HG03108 (cell line): ENCODE results near the gene KIF1C.
A peak's percentile ranks its signal among the peaks of the same experiment; 100 is the strongest.

Source experiments
- ATAC-seq: cut with Tn5 transposase; IDR thresholded peaks from one replicate; pipeline ENCODE4 v1.9.1; 2021; ENCODE audit warnings: moderate library complexity; ENCODE audit not compliant: unreplicated experiment

Gene KIF1C

GRCh38 chr17:4968486-4969046 is 29.2 kb upstream of the KIF1C start:
- no peak for ATAC-seq

DNA sequence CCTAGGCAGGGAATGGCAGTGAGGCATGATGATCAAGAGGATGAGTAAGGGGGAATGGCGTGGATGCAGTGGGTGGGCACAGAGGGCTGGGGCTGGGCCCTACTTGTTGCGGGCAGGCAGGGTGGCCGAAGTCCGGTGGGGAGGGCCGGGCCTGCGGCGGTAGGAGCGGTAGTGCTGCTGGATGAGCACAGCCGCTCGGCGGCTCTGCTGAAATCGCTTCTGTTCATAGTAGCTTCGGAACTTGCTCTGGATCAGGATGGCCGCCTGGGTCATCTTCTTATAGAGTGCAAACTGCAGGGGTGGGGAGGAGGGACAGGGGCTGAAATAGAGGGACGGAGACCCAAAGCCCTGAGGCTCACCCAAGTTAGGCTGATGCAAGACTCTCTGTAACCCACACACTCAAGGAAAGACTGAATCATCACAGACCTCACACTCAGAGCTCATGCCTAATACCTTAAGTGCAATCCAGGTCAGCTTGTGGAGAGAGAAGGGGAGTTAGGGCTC is 28.7 kb upstream of the KIF1C start:
- no peak for ATAC-seq

GRCh38 chr17:4969551-4970173 is 28.1 kb upstream of the KIF1C start:
- no peak for ATAC-seq

DNA sequence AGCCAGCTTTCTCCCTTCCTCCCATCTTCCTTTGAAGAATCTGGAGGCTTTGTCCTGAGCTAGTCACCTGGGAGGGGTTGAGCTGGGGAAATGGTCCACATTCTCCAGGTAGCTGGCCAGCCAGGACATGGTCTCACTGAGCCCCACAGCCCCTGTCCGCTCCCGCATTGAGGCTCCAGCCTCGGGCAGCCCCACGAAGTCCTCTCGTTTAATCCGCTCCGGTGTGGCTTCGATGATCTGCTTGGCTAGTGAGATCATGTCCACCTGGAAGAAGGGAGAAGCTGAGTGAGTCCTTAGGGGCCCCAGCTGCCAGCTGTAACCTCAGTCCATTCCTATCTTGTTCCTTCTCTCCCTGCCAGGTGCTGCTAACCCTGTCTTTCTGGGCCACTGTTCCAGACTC is 27.5 kb upstream of the KIF1C start:
- no peak for ATAC-seq

- ATAC-seq, result no peak
Measured at GRCh38 chr17:4971826-4972225, 25.9 kb upstream of the KIF1C start.

DNA sequence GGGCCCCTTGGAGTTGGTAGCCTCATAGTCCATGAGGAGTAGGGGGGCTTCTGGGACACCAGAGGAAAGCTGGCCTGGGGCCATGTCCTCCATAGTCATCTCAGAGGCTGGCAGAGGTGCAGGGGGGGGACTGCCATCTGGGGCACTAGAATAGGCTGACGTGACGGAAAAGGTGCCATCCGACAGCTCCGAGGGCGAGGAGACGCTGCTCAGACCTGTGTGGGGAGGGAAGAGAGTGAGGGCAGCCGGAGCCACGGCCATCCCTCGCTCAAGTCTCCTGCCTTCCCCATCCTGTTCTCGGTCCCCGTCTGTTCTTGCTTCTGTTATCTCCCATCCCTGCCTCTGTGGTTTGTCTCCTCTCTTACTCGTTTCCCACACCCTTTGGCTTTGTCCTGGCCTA is 25.4 kb upstream of the KIF1C start:
- ATAC-seq, result no peak

- ATAC-seq, result no peak
Measured at GRCh38 chr17:4972752-4973151, 25.0 kb upstream of the KIF1C start.

- ATAC-seq, result no peak
Measured at GRCh38 chr17:4973256-4974114, 24.3 kb upstream of the KIF1C start.

GRCh38 chr17:4974115-4974670 is 23.6 kb upstream of the KIF1C start:
- no peak for ATAC-seq

DNA sequence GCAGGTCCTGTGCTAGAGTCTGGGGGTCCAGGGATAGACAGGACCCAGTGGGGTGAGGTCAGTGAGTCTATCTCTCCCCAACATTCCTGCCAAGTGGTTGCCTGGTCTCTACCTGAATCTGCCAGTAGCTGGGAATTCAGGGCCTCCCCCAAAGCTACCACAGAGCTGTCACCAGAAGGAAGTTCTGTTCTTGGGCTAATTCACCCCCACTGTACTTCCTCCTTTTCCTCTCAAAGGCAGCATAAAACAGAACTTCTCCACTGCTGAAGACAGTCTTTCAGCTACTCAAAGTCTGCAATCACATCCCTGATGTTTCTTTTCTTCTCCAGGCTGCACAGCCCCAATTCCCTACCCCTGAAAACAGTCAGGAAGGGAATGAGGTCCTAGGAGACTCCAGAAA is 19.0 kb upstream of the KIF1C start:
- no peak for ATAC-seq

DNA sequence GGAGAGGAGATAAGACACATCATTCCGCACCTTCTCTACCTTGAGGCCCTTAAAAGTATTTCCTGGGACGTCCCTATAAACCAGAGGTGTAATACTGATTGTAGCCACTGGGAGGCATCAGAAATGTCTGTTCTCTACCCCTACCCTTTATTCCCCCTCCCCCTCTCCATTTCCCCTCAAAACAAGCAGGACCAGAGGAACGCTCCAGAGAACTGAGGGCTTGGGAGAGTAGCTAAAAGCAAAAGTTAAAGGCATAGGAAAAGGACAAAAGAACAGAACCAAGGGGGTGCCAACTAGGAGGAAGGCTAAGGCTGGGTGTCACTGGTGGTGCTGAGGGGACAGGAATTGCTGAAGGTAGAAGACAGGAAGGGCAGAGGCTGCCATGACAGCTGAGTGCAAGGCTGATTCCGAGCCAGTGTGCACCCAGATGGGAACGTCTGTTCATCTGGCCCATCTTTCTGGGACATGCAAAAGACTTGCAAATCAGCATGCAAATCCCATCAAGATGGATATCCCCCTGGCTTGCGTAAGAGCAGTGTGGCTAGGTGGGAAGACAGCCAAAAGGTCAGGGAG is 17.0 kb upstream of the KIF1C start:
- ATAC-seq, result no peak

- no peak for ATAC-seq
Measured at GRCh38 chr17:4982305-4982704, 15.4 kb upstream of the KIF1C start.

GRCh38 chr17:4986403-4986802 is 11.3 kb upstream of the KIF1C start:
- ATAC-seq, result no peak

DNA sequence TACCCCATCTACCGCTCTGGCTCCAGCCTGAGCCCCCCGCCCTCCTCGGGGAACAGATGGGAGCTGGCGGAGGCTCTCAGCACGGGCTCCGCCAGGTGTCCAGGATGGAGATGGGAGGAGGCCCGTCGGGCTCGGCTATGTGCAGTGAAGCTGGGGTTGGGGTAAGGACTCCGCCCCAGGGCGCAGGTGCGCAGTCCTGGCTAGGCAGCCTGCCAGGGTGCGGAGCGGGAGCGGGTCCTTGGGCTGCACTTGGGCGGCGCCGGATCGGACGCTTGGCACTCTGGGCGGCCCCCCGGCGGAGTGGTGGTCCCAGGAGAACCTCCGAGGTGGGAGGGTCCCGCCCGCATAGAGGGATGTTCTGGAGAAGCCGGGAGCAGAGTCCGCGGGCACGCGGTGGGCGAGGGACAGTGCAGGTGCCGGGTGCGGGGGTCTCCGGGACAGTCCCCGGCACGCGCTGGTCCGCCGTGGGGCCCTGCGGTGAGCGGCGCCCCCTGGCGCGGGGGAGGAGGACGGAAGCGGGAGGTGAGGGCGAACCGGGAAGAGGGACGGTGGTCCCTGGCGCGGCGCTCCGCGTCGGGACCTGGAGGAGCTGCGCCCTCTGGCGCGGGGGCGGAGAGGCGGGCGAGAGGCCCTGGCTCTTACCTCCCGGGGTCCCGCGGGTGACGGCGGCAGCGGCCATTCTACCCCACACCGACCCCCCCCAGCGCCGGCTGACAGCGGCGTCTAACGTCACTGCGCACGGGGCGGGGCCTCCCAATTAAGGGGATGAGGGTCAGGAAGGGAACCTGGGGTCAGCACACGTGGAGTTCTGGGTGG is 10.6 kb upstream of the KIF1C start, which contains the start of gene CAMTA2:
CAMTA2 (minus strand) TSS at position 725 of the 816 bp plus-strand sequence. CDS start 1,453 bp downstream, outside the sequence.
- ATAC-seq, result peak; percentile 76

DNA sequence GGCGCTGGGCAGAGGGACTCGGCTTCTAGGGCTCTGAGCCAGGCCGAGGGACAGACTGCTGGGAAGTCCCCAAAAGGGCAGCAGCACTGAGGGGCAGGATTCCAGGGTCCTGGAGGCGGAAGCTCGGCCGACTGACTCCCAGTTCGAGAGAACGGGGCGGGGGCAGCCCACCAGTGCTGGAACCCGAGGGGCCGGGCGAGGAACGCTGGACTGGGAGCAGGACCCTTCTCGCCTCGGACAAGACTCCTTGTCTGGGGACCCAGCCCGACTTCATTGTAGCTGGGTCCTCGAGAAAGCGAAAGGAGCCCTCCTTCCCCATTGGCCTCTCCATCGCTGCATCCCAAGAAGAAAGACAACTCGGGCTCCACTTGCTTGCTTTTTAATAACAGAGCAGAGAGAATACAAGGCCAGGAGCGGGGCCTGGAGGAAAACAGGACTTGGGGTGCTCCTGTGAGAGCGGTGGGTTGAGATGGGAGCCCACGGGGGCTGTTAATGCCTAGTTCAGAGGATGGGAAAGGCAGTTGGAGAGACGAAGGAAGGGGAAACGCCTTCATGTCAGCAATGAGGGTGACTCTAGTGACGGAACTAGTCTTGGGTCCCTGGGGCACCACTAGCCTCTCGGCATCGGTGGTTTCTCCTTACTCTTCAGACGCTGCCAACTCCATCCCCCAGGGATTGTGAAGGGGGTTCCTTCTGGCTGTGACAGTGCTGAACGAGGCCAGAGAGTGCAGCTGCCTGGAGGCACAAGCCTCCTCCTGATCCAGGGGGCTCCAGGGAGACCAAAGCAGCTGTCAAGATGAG is 9.8 kb upstream of the KIF1C start:
- ATAC-seq, result no peak

GRCh38 chr17:4994081-4994595 is 3.6 kb upstream of the KIF1C start:
- ATAC-seq, result no peak

- no peak for ATAC-seq
Measured at GRCh38 chr17:4998027-4998731, 429 bp downstream of the KIF1C start.

DNA sequence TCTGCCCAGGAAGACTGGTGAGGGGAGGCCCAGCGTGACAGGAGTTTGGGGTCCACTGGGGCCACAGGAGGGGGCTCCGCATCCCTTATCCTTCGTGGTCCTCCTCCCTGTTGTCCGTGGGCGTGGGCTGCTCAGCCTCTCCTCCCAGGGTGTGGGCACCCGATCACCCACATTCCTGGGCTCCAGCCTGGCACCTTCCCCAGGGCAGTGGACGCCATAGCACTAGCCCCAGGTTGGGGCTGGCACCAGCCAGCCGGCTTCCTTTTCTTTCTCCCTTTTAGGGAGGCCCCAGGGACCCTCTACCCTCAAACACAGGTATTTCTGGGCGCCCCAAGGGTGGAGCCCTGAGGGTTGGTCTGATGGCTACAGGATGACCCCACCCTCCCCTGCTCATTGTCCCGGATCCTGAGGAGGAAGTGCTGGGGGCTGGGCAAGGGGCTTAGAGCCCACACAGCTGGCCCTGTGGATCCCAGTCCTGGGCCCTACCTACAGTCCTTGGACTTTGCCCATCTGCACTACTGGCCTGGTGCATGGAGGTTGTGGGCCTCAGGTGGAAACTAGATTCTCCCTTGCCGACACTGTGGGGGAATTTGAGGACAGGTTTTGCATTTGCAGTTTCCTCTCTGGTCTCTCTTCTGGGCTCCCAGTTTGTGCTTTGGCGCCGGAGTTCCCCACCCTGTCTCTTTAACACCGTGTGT is 1.1 kb downstream of the KIF1C start:
- ATAC-seq, result no peak
